ENCODE results near the gene UTS2.

Gene UTS2, protein sequence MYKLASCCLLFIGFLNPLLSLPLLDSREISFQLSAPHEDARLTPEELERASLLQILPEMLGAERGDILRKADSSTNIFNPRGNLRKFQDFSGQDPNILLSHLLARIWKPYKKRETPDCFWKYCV

DNA sequence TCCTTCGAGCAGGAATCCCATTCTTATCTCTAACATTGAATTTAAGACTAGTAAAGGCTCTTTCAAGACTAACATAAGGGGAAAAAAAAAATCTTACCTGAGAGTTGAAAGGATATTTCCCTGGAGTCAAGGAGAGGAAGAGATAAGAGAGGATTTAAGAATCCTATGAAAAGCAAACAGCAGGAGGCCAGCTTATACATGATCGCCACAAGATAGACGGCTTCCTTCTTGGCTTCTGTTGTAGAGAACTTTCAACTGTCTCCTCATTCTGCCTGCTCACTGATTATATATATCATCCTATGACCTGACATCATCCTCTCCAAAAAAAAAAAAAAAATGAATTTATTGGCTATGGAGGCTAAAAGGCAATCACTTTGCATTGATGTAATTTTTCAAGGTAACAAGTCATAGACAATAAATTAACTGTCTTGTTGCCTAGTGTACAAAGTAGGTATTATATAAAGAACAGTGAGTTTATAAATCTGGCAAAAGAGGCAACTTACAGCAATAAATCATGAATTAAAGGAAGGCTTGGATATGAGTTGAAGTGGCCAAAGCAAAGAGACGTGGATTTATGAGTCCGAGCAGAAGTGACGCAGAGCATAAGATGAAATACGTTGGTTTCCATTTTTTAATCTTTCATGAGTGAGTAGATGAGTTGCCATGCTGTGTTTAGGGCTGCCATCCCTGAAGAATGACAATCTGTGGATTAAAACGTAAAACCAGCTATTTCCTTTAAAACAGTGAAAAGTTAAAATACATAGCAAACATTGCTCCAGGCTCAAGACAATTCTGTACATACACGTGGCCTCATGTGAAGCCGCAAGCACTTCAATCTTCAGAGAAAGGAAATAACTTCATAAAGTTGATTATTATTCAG is at the start of gene UTS2:
Gene UTS2, minus strand, starts transcription at position 262 of the 880 bp plus-strand sequence. Its CDS starts 62 bp downstream, at position 200.
- no peak for DNase-seq (ENCODE audit: low read depth)

DNA sequence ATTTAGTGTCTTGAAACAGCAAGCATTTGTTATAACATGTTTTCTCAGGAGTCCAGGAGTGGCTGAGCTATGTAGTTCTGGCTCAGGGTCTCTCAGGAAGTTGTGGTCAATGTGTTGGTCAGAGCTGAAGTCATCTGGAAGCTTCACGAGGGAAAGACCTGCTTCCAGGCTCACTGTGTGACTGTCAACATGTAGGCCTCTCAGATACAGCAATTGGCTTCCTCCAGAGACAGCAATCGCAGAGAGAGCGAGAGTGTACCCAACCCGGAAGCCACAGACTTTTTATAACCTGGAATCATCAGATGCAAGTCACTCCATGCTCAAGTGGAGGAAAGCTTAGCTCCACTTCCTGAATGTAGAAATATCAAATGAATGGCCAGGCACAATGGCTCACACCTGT is 46.9 kb upstream of the UTS2 start:
- no peak for DNase-seq (ENCODE audit: low read depth)

DNA sequence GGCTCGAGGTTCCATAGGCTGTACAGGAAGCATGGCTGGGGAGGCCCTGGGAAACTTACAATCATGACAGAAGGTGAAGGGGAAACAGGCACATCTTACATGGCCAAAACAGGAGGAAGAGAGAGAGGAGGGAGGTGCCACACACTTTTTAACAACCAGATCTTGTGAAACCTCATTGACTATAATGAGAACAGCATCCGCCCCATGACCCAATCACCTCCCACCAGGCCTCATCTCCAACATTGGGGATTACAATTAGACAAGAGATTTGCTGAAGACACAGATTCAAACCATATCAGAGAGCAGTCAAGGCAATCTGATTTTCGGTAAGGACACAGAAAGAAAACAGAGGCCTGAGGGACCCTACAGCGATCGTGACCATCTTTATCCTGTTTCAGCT is 46.1 kb upstream of the UTS2 start:
- no peak for DNase-seq (ENCODE audit: low read depth)

DNA sequence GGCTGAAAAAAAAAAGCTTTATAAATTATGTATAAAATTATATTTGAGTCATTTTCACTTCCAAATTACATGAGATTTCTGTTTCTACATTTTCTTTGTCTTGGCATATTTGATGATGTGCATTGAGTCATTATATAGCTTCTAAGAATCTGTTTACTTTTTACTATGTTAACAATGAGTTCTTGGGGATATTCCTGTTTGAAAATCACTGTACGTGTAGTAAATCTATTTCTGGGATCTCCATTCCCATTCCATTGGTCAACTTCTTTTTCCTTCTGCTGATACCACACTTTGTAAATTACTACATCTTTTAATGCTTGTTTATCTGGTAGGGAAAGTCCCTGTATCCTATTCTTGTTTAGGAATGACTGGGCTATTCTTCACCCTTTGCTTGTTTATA is 44.1 kb upstream of the UTS2 start:
- no peak for DNase-seq (ENCODE audit: low read depth)

DNA sequence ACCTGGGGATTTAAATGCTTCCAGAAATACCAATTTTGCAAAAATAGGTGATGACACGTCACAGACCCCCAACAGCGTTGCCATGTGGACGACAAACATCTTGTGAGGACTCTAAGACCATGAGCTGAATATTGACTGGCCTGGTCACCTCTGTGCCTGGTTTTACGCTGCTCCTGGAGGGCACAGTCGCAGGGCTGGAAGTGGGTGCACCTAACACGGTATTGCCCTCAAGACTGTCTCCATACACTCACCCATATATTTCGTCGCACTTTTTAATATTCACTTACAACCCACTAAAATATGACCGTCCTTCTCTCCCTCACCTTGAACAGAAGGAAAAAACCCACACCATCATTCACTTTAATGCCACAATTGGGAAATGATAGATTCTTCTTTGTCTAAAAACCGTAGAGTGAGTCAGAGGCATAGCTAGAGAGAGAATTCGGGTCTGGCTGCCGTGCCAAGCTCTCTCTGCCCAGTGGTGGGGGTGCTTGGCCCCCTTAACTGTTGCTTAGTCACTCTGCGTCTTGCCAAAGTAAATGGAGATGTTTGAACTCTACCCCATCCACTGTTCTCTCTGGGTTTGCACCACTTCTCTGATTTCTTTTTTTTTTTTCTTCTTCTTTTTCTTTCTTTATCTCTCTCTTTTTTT is 40.8 kb upstream of the UTS2 start:
- no peak for DNase-seq (ENCODE audit: low read depth)

DNA sequence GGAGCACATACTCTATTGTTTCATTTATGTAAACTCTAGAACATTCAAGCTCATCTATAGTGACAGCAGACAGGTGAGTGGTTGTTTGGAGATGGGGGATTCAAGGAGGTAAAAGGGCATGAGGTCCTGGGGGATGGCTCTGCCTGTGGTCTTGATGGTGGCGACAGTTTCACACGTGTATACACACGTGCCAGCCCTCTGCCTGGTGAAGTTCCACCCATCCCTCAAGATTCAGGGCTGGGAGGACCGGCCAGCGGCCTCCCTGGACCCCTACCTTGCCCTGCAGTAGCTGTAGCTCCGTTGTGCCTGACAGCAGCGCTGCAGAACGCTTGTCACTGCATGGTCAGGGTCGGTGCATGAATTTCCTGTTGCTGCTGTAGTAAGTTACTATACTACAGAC is 38.9 kb upstream of the UTS2 start:
- no peak for DNase-seq (ENCODE audit: low read depth)

DNA sequence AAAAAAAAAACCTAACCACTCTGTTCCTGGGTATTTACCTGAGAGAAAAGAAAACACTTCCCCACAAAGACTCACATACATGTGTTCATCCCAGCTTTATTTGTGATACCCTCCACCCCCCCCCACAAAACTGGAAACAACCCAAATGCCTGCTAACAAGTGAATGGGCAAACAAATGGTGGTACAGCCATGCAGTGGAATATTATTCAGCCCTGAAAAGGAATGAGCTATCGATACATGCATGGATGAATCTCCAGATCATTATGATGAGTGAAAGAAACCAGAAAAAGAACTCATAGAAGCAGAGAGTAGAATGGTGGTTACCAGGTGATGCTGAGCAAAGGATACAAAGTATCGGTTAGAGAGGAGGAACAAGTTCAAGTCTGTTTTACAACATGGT is 38.0 kb upstream of the UTS2 start:
- no peak for DNase-seq (ENCODE audit: low read depth)

DNA sequence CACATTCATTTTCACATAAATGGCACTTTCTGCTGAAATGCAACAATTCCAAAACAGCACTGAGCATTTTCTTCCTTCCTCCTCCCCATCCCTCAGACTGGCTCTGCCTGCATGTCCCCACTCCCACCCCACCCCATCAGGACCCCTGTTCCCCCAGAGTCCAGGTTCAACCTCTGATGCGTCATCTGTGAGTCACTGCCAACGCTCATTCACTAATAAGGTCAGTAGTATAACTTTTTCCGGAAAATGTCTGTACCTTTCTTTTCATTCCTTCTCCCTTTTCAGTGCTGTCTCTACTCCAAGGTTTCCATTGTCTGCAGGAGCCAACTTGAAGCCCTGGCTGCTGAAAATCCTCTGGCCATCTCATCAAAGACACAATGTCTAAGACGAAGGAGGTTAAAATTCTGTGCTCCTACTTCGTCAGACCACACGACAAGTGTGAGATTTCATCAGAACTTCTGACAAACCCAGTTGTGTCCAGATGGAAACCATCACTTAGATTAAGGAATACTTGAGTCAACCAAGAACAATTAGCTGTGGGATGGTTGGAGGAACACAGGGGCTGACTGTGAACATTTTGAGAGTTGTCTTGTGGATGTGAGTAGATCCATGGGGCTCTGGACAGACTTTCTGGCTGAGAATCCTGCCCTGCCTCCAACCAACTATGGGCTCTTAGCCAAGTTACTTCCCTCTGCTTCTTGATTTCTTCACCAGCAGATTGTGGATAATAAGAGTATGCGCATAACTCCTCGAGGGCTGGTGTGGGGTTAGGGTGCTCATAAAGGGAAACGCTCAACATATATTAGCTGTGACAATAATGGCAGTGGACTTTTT is 35.6 kb upstream of the UTS2 start:
- DNase-seq (ENCODE audit: low read depth) = no peak

DNA sequence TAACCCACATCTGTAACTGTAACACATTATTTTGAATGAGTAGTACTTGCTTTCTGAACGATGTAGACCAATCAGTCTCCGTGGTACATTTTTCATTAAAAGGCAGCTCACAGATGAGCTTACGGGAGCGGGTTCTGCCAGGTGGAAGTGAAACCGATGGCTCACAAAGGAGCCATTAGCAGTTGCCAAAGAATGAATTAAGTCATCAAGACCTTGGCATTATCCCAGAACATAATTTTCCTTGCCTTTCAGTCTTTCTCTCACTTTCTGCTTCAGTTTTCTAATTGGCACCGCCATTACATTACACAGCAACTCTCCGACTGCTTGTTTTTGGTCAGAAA is 33.5 kb upstream of the UTS2 start:
- DNase-seq (ENCODE audit: low read depth) = no peak

DNA sequence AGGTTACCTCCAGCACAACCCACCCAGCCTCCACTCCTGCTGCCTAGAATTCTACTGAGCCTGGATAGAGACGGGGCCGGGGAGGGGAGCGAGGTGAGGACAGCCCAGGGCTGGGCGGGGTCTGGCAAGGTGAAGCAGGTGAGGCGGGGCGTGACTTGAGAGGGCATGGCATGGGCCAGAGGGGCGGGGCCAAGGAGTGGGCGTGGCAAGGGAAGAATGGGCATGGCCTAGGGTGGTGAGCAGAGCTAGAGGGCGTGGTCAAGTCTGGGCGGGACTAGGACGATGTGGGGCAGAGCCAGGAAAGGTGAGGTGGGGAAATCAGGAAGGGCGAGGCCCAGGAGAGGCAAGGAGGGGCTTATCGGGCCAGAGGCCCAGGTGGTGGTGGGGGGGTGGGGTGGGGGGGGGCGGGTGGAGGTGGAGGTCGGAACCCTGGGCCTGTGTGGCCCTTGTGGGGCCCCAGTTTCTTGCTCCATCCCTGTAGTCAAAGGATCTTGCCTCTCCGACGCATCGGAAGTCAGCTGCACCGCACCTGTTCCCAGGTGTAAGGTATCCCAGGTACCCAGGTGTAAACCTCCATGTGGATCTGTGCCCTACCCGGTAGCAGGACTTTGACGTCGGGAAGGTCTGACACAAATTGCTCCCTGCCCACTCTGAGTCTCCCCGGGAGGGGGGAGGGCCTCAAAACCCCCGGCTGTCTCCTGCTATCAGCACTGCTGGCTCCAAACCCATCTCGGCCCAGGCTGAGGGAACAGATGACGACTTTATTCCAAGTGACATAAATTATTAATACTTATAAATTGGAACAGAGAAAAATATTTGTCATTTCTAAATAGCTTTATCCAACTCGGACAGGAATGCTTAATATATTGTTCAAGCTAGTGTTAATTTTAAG is 32.9 kb upstream of the UTS2 start:
- DNase-seq (ENCODE audit: low read depth) = peak; percentile 1

DNA sequence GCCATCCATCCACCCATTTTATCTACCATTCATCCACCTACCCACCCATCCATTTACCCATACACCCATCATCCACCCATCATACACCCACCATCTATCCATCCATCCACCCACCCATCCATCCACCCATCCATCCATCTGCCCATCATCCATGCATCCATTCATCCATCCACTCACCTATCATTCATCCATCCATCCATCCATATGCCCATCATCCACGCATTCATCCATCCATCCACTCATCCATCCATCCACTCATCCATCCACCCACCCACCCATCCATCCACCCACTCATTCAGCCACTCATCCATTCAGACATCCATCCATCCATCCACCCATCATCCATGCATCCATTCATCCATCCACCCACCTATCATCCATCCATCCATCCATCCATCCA is 31.9 kb upstream of the UTS2 start:
- DNase-seq (ENCODE audit: low read depth) = no peak

DNA sequence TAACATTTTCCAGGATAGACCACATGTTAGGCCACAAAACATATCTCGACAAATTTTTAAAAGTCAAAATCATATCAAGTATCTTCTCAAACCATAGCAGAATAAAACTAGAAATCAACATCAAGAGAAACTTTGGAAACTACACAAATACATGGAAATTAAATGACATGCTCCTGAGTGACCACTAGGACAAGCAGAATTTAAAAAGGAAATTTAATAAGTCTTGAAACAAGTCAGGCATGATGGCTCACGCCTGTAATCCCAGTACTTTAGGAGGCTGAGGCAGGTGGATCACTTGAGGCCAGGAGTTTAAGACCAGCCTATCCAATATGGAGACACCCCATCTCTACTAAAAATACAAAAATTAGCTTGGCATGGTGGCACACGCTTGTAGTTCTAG is 26.4 kb upstream of the UTS2 start:
- DNase-seq (ENCODE audit: low read depth) = no peak

DNA sequence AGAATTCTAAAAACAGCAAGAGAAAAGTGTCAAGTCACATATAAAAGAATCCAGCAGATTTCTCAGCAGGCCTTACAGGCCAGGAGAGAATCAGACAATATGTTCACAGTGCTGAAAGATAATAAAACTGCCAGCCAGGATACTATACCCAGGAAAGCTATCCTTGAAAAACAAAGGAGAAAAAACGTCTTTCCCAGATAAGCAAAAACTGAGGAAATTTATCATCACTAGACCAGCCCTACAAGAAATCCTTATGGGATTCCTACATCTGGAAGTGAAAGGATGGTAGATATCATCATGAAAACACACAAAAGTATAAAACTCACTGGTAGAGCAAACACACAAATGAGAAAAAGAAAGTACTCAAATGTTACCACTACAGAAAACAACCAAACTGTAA is 25.2 kb upstream of the UTS2 start:
- DNase-seq (ENCODE audit: low read depth) = no peak

DNA sequence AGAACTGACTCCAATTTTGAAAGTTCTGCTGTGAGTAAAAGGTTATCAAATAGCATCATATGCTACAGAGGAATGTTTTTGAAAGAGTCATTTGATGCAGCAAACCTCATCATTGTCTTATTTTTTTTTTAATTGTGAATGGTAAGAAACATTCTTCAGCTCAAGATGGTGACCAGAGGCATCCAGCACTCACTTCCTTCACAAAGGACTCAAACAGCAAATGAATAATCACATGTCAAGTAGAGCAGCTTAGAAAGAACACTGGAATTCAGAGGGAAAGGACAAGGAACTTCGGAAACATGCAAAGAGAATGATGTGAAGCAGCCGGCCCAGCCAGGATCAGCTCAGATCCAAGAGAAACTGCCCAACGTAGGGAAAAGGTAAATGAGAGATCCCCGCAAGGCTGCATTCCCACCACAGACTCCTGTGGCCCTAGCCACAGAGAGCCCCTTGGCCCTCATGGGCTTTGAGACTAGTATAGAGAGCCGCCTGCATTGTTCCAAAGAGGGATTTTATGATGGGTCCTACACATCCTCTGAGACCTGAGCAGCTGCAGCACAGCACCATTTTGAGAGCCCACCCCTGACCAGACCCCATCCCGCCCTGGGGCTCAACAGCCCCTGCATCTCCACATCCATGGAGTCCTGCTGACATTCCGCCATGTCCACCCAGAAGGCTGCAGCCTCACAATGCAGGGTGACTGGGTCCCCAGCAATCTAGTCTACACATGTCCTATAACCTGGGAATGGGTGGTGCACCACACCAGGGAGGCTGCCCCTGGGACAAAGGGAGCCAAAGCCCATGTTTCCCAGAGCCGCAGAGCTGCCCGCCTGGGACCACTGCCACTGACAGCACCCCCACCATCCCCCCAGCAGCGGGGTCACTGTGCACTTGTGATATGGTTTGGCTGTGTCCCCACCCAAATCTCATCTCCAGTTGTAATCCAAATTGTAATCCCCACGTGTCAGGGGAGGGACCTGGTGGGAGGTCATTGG is 21.2 kb upstream of the UTS2 start:
- DNase-seq (ENCODE audit: low read depth) = no peak

DNA sequence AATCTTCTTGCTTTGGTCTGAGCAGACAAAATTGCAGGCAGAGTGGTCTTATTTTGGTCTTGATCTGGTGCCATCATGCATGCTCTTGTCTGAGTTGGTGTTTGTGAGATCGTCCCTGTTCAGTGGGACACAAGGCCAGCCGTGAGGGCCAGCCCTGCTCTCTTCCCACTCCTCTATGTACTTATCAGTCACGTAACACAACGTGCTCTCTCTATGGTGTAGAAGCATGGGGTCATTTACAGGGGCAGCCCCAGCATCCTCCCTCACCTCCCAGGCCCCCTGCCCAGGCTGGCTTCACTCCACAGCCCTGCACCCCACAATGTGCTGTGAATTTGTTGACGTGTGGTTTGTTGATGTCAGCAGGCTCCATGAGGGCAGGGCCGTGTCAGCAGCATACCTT is 18.3 kb upstream of the UTS2 start:
- DNase-seq (ENCODE audit: low read depth) = no peak

DNA sequence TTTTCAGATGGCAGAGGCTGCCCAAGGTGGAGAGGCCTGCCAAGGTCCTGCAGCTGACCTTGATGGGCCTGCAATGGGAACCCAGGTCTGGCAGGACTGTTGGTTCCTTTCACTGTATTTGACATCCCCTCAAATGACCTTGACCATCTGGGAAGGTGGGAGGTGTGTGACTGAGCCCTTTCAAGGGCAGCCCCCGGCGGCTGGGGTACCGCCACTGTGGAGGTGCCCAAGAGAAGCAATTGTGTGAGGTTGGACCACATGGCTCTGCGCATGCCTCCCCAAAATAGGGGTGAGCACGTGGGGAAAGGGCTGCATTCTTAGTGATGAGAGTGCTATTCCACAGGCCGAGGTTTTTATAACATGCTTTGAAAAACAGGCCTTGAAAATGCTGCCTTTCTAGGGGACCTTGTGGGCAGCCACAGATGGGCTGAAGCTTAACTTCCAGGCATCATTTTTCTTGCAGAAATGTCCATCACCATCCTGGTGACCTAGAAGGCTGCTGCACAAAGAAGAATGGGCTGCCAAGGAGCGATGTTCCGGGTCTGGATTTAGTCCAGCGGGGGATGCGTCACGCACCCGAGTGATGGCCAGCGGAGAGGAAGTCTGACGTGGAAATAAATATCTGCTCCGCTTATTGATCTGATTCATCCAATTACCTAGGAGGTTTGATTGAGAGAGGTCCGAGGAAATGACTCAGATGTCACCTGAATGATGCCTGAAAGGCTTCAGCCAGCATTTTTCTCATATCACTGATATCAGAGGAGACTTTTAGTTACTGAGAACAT is 16.5 kb upstream of the UTS2 start:
- DNase-seq (ENCODE audit: low read depth) = no peak

DNA sequence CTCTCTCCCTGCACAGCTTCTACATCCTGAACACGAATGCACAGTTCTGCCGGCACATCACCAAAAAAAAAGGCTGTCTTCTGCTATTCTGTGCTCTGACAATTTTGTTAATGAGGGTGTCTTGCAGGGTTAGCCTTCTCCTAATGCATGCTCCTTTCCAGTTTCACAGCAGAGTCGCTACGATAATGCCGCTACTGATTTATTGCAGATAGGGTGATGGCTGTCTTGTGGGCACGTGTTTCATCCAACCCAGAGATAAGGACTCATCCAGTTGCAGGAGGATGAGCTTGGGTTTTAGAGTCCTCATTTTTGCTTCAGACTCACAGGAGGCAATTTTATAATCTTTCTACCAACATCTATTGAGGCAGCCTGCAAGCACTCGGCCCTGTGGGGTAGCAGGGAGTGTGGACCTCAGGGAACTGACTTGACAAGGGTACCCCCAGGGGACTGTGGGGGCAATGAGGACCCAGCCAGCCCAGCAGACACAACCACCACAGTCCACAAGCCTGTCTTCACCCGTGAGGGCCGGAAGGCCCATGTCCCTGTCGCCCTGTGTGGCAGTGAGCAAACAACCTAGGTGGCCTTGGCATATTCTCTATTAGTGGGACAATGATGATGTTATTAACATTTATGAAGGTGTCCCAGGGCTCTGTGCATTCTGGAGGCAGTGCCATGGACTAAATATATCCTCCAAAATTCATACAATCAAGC is 15.4 kb upstream of the UTS2 start:
- no peak for DNase-seq (ENCODE audit: low read depth)

DNA sequence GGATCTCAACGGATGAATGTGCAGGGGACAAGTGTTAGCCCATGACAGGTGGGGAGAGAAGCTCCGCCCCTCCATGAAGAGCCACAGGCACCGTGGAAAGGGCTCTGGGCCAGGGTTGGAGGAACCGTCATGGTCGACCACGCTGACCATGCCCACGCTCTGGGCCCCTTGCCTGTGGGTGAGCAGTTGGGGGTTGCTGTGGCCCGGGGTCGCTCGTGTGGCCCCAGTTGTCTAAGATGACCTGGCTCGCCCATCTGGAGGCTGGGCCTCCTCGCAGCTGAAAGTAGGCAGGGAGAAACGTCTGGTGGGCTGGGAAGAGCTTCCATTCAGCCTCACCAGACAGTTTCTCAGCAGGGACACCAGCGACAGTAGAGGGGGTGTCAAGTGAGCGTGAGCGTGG is 13.1 kb upstream of the UTS2 start:
- no peak for DNase-seq (ENCODE audit: low read depth)
